OCI-LY3 (cell line): ENCODE data around the gene NUP210.

Source experiments
- EZH2phosphoT487 ChIP-seq: fragments of 200-600 bp; shearing (Covaris generic); IDR thresholded peaks from 2 replicates; pipeline ENCODE4 v1.6.1; 2018; ENCODE audit warnings: antibody characterized with exemption, mixed run types, low read depth
- TF ChIP-seq, protein P1 (sequence below): fragments of 200-600, 300-600 bp; sonication (generic); IDR thresholded peaks from 2 replicates; pipeline ENCODE4 v1.5.1; 2014; ENCODE audit warnings: antibody characterized with exemption, low read length, low read depth

- TF ChIP-seq, protein P1, sequence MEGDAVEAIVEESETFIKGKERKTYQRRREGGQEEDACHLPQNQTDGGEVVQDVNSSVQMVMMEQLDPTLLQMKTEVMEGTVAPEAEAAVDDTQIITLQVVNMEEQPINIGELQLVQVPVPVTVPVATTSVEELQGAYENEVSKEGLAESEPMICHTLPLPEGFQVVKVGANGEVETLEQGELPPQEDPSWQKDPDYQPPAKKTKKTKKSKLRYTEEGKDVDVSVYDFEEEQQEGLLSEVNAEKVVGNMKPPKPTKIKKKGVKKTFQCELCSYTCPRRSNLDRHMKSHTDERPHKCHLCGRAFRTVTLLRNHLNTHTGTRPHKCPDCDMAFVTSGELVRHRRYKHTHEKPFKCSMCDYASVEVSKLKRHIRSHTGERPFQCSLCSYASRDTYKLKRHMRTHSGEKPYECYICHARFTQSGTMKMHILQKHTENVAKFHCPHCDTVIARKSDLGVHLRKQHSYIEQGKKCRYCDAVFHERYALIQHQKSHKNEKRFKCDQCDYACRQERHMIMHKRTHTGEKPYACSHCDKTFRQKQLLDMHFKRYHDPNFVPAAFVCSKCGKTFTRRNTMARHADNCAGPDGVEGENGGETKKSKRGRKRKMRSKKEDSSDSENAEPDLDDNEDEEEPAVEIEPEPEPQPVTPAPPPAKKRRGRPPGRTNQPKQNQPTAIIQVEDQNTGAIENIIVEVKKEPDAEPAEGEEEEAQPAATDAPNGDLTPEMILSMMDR = no peak
- no peak for TF ChIP-seq EZH2phosphoT487
Measured at GRCh38 chr3:13305623-13306022, 114.5 kb downstream of the NUP210 start.
